ENCODE data around the gene DAW1.

- TF ChIP-seq SIN3A (IDR thresholded peaks at IDR 0.05; ENCODE audit: low read depth, low read length) (no peak), CTCF (IDR thresholded peaks at IDR 0.05 in 2 of 3, conservative IDR thresholded peaks at IDR 0.05 in 1 of 3; ENCODE audit: control insufficient read depth in 2 of 3, extremely low read depth in 1 of 3, insufficient read depth in 1 of 3, low read depth in 3 of 3, low read length in 3 of 3) (no peak), USF2 (IDR thresholded peaks at IDR 0.05; ENCODE audit: borderline replicate concordance, low read depth, low read length) (no peak), MYC (IDR thresholded peaks at IDR 0.05; ENCODE audit: insufficient read depth, insufficient read length, insufficient replicate concordance, low read length, severe bottlenecking) (no peak), ZNF384 (IDR thresholded peaks at IDR 0.05; ENCODE audit: borderline replicate concordance, low read depth, low read length) (no peak), POLR2AphosphoS5 (IDR thresholded peaks at IDR 0.05; ENCODE audit: low read length) (no peak)
Measured at GRCh38 chr2:227908266-227909054, 37.0 kb downstream of the DAW1 start.

Measured in GM12878 (cell line).